Cardiac fibroblast (primary cell): ENCODE results near the gene B4GALT6.

Experiments used
- DNase-seq, 2 donors: peaks; one replicate each; pipeline versions ENCODE4 v3.0.0 to v3.0.0-alpha.2; 2010; ENCODE audit warnings: low read depth in 2 of 2
- H3K4me3 ChIP-seq, 2 donors: replicated peaks in 1 of 2; 1 replicate in 1 of 2; 2 replicates in 1 of 2; pipeline ENCODE4 v1.5.1; 2011; ENCODE audit warnings: low read depth in 2 of 2, low read length in 2 of 2, mild to moderate bottlenecking in 2 of 2, moderate library complexity in 1 of 2
- CTCF ChIP-seq: IDR thresholded peaks from one replicate; pipeline ENCODE4 v1.5.1; 2011; ENCODE audit warnings: low read depth, mild to moderate bottlenecking, low read length, inconsistent platforms

The B4GALT6 gene

GRCh38 chr18:31637445-31637844 is 46.9 kb downstream of the B4GALT6 start:
- no peak for DNase-seq
- no peak overlapping the region for H3K4me3 ChIP-seq
- TF ChIP-seq CTCF: no peak

GRCh38 chr18:31636387-31636786 is 48.0 kb downstream of the B4GALT6 start:
- H3K4me3 ChIP-seq: no peak overlapping the region
- TF ChIP-seq CTCF: no peak
- no peak for DNase-seq

GRCh38 chr18:31634331-31634713 is 50.1 kb downstream of the B4GALT6 start:
- TF ChIP-seq CTCF: no peak
- no peak for DNase-seq

GRCh38 chr18:31633392-31634330 is 50.7 kb downstream of the B4GALT6 start:
- DNase-seq: no peak
- TF ChIP-seq CTCF: no peak
- no peak overlapping the region for H3K4me3 ChIP-seq

More at GRCh38 chr18:31634331-31634713, 50.1 kb downstream of the B4GALT6 start:
- H3K4me3 ChIP-seq: no peak overlapping the region

GRCh38 chr18:31632356-31632755 is 52.0 kb downstream of the B4GALT6 start:
- DNase-seq: no peak
- H3K4me3 ChIP-seq: no peak overlapping the region
- no peak for TF ChIP-seq CTCF

GRCh38 chr18:31631526-31631925 is 52.9 kb downstream of the B4GALT6 start:
- TF ChIP-seq CTCF: no peak

More at GRCh38 chr18:31631526-31631925, 52.9 kb downstream of the B4GALT6 start:
- no peak for DNase-seq
- no peak overlapping the region for H3K4me3 ChIP-seq
